HG03439 (cell line): ENCODE measurements around the gene NDN.

Experiments used
- ATAC-seq: cut with Tn5 transposase; IDR thresholded peaks from one replicate; pipeline ENCODE4 v1.9.1; 2021; ENCODE audit warnings: mild to moderate bottlenecking, moderate library complexity; ENCODE audit not compliant: unreplicated experiment

NDN gene

DNA sequence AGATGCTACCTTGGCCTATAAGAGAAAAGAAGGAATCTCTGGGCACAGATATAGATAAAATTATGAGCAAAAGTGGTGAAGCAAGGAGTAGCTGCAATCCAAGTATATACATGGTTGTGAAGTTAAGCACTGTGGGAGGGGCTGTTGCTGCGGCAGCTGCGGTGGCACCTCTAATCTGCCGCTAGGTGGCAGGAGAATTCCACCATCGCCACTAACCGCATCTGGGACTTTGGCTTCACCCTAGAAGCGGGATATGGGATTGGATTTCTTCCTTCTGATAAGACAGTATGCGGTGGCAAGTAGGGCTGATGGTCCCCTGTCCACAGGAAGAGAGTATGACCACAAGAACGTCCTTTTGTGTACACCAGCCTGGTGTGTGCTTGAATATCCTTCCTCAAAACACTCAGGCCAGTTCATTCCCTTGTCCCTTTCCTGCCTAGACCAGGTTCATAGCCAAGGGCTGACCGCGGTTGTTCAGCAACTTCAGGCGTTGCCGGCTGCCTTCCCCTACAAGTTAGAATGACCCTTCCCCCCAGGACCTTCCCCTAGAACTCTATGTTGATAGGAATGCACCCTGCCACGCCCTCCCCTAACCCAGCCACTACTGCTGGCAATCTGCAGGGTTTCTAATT lies 44.6 kb downstream of the NDN start:
- no peak for ATAC-seq
